ENCODE results near the gene ERICH4. TPM values are rescaled to one million over a fixed set of nuclear protein-coding genes. Genes with fewer than 3 reads are reported as not detected.
A peak's percentile ranks its signal among the peaks of the same experiment; 100 is the strongest.

ERICH4 gene
- total RNA-seq, 1 donor: not detected

- Histone ChIP-seq H3K4me2 (ENCODE audit: insufficient read depth, low read length) (no peak overlapping the region), H3K9me3 (ENCODE audit: low read depth, low read length) (no peaks in the 10 kb centered on the region), H3K79me2 (ENCODE audit: insufficient read depth, low read length) (no peaks in the 10 kb centered on the region), H3K4me1 (ENCODE audit: insufficient read depth, low read length) (peaks cover 4% of the 10 kb centered on the region), H3K4me3 (ENCODE audit: insufficient read depth, low read length) (no peak overlapping the region), H3K27ac (ENCODE audit: low read depth, low read length) (no peak overlapping the region), H4K20me1 (ENCODE audit: insufficient read depth, low read length) (peaks cover 4% of the 10 kb centered on the region), H2AFZ (ENCODE audit: low read length) (no peak overlapping the region), H3K36me3 (ENCODE audit: insufficient read depth, low read length) (peaks cover 13% of the 10 kb centered on the region), H3K27me3 (ENCODE audit: insufficient read depth, low read length) (no peaks in the 10 kb centered on the region)
- peak; percentile 41 for DNase-seq (ENCODE audit: insufficient read length, low spot score, missing footprints)
- no peak for TF ChIP-seq CTCF (IDR thresholded peaks at IDR 0.05; ENCODE audit: extremely low read depth, low read depth, low read length)
Observed at GRCh38 chr19:41426116-41426841, 16.7 kb upstream of the ERICH4 start.

GRCh38 chr19:41426952-41427646 is 15.9 kb upstream of the ERICH4 start, which contains the start of gene B3GNT8:
Gene B3GNT8, minus strand, starts transcription at chr19:41427374. Its CDS starts 596 bp downstream, at chr19:41426778.
- Histone ChIP-seq H3K4me3 (ENCODE audit: insufficient read depth, low read length) (peak within 1 kb of the TSS; percentile 42), H4K20me1 (ENCODE audit: insufficient read depth, low read length) (peaks cover 7% of the 10 kb centered on the region), H3K79me2 (ENCODE audit: insufficient read depth, low read length) (no peaks in the 10 kb centered on the region), H2AFZ (ENCODE audit: low read length) (no peak within 1 kb of the TSS), H3K27me3 (ENCODE audit: insufficient read depth, low read length) (no peaks in the 10 kb centered on the region), H3K4me1 (ENCODE audit: insufficient read depth, low read length) (peaks cover 4% of the 10 kb centered on the region), H3K9me3 (ENCODE audit: low read depth, low read length) (no peaks in the 10 kb centered on the region), H3K4me2 (ENCODE audit: insufficient read depth, low read length) (peak within 1 kb of the TSS; percentile 55), H3K27ac (ENCODE audit: low read depth, low read length) (no peak within 1 kb of the TSS), H3K36me3 (ENCODE audit: insufficient read depth, low read length) (peaks cover 12% of the 10 kb centered on the region)
- peak; percentile 86 for DNase-seq (ENCODE audit: insufficient read length, low spot score, missing footprints)
- TF ChIP-seq CTCF (IDR thresholded peaks at IDR 0.05; ENCODE audit: extremely low read depth, low read depth, low read length): no peak

GRCh38 chr19:41427647-41428480 is 15.1 kb upstream of the ERICH4 start:
- H3K79me2 ChIP-seq (ENCODE audit: insufficient read depth, low read length): no peaks in the 10 kb centered on the region
- peaks cover 7% of the 10 kb centered on the region for H4K20me1 ChIP-seq (ENCODE audit: insufficient read depth, low read length)
- no peak overlapping the region for H3K4me3 ChIP-seq (ENCODE audit: insufficient read depth, low read length)
- no peak overlapping the region for H2AFZ ChIP-seq (ENCODE audit: low read length)
- DNase-seq (ENCODE audit: insufficient read length, low spot score, missing footprints): peak; percentile 87
- H3K27me3 ChIP-seq (ENCODE audit: insufficient read depth, low read length): no peaks in the 10 kb centered on the region
- H3K27ac ChIP-seq (ENCODE audit: low read depth, low read length): no peak overlapping the region
- H3K9me3 ChIP-seq (ENCODE audit: low read depth, low read length): no peaks in the 10 kb centered on the region
- H3K4me1 ChIP-seq (ENCODE audit: insufficient read depth, low read length): peaks cover 4% of the 10 kb centered on the region
- no peak for TF ChIP-seq CTCF (IDR thresholded peaks at IDR 0.05; ENCODE audit: extremely low read depth, low read depth, low read length)
- H3K36me3 ChIP-seq (ENCODE audit: insufficient read depth, low read length): peaks cover 12% of the 10 kb centered on the region
- H3K4me2 ChIP-seq (ENCODE audit: insufficient read depth, low read length): peak overlapping the region; percentile 55

Data from osteoblast (primary cell).